GM08714 (cell line): ENCODE results near the gene LNX1.

Experiments
- H3K4me3 ChIP-seq: fragments of 200-500 bp; sonication (Bioruptor generic); 2 replicates; pipeline ENCODE4 v1.5.1; 2014; ENCODE audit warnings: mild to moderate bottlenecking, low read length, inconsistent platforms
- ZNF274 ChIP-seq: IDR thresholded peaks from 2 replicates; pipeline ENCODE4 v1.6.1; 2012; ENCODE audit warnings: mild to moderate bottlenecking, low read depth, low read length

LNX1 gene

DNA sequence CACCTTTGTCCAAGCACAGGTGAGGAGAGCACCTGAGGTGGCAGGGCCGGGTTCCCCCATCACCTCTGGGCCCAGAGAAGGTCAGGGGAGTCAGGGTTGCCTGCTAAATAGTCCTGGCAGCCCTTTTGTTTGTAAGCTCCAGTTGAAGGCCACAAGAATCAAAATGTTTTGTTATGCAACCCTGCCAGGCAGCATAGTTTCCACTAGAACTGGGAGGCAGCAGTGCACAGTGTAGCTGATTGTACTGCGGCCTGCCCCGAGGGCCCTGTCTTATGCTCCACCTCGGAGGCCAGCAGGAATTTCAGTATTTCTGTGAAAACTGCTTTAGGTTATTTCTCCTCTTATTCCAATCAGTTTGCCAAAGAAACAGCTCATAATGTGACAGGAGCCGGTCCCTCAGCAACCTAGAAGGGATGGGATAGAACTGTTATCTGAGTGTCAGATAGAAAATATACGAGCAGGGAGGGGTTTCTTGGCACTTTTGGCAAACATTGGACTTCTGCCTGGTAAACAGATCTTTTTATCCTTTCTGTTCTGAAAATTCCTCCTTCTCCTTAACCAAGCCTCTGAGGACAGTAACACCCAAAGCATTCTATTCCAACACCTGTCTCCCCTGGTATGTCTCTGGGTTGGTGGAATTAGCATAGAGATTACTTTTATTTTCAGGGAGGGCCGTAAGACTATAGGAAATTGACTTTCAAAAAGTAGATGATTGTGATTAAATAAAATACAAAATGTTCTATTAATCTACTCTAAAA, 93.6 kb downstream of the LNX1 start:
- no peak for TF ChIP-seq ZNF274
- no peak overlapping the region for H3K4me3 ChIP-seq

GRCh38 chr4:53494851-53495250, 96.4 kb downstream of the LNX1 start:
- H3K4me3 ChIP-seq, result no peak overlapping the region
- TF ChIP-seq ZNF274, result no peak

DNA sequence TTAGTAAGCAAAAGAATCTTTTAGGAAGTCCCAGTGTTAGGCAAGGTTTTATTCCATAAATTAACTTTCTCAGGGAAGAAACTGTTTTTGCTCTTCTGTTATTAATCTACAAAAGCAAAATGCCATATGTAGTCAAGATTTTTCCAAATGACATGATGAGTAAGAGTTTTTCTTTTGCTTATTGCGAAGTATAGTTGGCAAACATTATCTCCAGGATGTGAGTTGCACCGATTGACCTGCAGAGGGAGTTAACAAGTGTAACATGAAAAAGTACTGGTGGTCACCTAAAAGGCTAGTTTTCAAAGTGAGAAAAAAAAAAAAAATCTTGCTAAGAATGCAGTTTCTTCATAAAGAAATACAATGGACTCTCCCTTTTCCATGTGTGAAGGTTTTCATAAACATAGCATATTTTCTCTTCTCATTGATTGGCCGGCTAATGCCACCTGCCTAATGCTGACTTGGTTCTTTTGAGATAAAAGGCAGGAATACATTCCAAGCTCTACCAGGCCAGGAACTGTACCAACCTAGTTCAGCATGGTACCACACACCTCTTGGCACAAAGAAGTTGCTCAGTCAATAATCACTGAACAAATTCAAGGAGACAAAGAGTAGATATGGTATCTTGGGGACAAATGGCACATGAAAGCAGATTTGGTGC, 100.2 kb downstream of the LNX1 start:
- TF ChIP-seq ZNF274, result no peak

DNA sequence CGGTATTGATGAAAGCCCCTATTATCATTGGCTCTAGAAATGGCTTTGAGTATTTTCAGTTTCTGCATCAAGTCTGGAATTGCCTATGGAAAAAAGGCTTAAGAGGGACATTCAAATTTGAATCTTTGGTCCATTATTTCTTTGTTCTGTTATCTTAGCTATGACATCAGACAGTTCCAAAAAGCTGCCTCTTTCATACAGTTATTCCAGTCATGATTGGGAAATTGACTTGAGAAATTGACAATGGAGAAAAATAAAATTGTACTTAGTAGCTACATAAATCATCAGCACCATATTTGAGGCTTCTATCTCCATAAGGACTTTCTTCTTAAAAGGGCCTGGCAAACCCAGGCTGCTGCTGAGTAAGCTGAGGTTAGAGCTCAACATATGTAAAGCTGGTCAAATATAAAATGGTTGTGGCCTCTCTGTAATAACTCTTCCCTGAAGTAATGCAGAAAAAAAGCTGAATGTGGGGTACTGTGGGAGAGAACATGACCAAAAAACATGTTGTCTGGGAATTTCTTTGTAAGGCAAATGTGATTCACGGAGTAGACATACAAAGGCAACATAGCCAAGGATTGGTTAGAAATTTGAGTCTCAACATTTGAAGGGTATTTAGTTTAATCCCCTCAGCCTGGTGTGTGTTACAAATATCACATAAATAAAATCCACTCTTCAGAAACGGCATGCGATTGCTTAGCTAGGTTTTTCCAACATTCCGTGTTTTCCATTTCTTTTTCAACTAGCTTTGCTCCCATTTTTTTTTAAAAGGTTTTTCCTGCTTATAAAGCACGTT, 100.9 kb downstream of the LNX1 start:
- H3K4me3 ChIP-seq, result no peak overlapping the region
- no peak for TF ChIP-seq ZNF274

More for the DNA sequence above, 100.2 kb downstream of the LNX1 start:
- no peak overlapping the region for H3K4me3 ChIP-seq

GRCh38 chr4:53489279-53489889, 101.9 kb downstream of the LNX1 start:
- no peak overlapping the region for H3K4me3 ChIP-seq
- TF ChIP-seq ZNF274, result no peak

DNA sequence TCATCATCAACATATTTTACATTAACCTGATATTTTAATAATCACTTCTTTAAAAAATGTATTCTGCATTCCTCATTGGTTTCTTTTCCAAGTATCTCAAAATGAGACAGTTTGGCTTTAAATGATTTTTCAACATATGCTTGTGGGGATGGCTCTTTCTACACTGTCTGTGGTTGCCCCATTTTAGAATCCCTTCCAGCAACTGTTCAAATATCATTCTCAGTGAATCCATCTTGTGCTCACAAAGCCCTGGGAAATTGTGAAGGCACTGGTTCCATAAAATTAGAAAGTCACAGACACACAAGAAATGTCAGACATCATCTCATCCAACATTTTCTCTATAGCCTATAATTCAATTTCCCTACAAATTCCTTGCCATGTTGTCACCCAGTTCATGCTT, 103.5 kb downstream of the LNX1 start:
- no peak for TF ChIP-seq ZNF274

DNA sequence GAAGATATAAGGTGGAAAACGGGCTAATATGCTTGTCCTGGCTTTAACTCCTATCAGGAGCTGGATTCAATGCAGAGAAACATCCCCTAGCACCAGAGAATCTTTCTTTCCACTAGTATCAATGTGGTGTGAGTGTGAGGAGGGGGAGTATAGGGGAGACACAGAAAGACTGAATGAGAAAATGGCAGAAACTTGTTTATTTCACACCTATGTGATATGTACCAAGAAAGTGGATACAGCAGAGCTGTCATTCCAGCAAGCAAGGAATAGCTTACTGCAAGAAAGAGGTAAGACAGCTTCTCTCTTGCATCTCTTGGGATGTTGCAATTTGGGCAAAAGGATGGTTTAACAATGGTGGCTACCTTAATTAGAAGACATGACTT, 105.6 kb downstream of the LNX1 start:
- no peak for TF ChIP-seq ZNF274
- no peak overlapping the region for H3K4me3 ChIP-seq

More for the DNA sequence above, 103.5 kb downstream of the LNX1 start:
- no peak overlapping the region for H3K4me3 ChIP-seq

DNA sequence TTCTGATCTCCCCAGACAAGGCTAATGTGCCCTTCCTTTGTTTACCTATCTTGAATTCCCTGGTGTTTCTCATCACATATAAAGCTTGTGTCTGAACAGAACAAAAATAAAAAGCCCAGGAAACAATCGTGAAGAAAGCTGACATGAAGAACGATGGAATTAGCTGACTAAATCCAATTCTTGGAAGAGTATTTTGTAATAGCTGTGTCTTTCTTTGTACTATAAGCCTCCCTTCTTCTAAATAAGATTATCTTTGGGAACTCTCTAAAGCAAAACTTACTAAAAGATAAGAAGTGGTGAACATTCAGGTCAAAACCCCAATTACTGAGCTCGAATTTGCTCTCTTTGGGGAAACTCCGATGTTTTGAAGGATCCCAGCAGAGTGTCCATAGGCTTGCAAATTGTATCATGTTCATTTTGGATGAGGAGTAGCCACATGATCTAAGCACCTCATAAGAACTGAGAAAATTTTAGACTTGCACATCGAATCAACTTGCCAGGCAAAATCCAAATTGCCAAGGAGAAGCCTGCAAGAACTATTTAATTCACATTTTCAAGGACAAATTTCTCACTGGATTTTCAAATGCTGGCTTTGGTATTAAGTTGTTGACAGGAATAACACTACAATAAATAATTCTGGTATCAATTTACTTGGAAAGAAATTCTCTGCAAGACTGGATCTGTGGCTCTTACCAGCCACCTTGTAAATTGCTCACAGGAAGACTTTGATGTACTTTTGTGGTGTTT, 106.2 kb downstream of the LNX1 start:
- H3K4me3 ChIP-seq, result no peak overlapping the region

DNA sequence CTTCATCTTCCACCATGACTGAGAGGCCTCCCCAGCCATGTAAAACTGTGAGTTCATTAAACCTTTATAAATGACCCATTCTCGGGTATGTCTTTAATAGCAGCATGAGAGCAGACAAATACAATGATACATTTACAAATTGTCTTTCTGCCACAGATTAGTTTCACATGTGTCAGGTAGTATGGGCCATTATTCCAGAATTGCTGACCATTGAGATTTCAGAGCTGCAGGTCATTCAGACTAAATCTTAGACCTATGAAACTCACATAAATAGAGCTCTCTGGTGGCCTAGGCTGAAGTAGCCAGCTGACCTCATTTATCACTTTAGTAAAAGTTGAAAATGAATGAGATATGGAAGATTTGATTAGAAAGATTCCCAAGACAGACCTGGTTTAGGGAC, 108.0 kb downstream of the LNX1 start:
- no peak for TF ChIP-seq ZNF274
- no peak overlapping the region for H3K4me3 ChIP-seq

More for the DNA sequence above, 106.2 kb downstream of the LNX1 start:
- no peak for TF ChIP-seq ZNF274

DNA sequence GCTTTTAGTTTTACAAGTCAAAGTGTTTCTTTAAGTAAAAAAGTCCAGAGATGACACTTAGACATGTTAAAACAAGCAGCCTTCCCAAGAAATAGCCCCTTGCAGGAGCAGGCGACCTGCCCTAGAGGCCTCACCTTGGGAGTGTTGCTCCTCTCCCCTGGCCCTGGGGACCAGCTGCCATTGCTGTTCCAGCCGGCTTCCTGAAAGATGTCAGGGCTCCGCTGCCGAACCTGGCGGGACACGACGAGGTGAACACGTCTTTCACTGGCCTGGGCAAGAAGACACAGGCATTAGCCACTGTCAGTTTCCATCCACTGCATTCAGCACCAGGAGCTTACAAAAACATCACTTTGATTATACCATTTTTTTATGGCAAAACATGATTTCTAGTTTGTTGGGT, 109.7 kb downstream of the LNX1 start:
- no peak overlapping the region for H3K4me3 ChIP-seq
- no peak for TF ChIP-seq ZNF274

DNA sequence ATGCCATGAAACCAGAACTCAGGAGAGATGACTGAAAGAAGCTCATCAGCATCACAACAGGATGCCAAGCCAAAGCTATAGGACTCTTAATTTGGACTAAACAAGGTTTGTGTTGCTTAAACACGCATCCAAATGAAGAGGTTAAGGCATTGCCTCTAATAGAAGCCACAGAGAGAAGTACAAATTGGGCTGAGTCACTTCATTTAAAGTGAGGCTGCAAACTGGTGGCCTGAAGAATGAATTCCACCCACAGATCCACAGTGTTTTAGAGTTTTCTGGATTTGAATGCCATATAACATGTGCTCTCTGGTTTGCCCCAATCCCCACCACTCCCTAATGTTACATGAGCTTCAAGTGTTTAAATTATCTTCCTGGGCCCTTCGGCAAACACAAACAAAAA, 110.4 kb downstream of the LNX1 start:
- TF ChIP-seq ZNF274, result no peak
- no peak overlapping the region for H3K4me3 ChIP-seq

DNA sequence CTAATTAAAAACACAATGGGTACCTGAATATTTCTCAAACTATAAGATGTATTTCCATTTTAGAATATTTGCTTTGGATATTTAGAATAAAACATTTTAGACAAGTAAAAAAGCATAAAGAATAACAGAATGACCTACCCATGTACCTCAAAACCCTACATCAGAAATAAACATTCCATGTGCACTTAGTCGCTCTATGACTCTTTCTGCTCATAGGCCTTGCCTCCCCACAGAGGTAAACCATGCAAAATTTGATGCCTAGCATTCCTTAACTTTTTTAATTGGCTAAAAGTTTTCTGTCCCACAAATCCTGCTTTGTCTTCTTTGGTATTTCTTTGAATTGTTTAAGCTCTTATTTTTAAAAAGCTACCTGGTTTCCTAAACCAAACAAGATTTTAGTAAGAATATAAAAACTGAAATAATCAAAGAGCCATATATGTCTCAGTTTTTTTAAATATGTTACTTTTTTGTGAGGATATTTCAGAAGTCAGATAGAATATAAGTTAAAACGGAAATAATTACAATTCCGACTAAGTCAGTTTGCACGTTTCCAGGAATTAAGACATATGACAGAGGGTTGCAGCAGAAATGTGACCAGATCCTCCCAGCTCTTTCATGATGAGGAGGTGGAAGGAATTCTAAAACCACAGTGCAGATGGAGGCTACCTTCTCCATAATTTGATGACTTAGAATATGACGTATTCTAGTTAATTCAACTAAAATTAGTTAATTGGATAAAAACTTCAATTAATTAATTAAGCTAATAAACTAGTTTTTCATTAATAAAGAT, 111.4 kb downstream of the LNX1 start:
- no peak overlapping the region for H3K4me3 ChIP-seq
- no peak for TF ChIP-seq ZNF274

GRCh38 chr4:53478671-53479456, 112.4 kb downstream of the LNX1 start:
- no peak for TF ChIP-seq ZNF274
- H3K4me3 ChIP-seq, result no peak overlapping the region
